GM19395 (cell line): ENCODE data around the gene LAPTM5.
"Not testable (repeated sequence)": the region's sequence is repeated elsewhere in the genome, so short reads cannot be mapped to it uniquely, and the experiment has no call there.

Source experiments
- ATAC-seq: cut with Tn5 transposase; IDR thresholded peaks from one replicate; pipeline ENCODE4 v1.9.1; 2021; ENCODE audit warnings: mild to moderate bottlenecking, moderate library complexity; ENCODE audit not compliant: unreplicated experiment

LAPTM5 gene

GRCh38 chr1:30700528-30701257, 56.9 kb downstream of the LAPTM5 start:
- no peak for ATAC-seq

GRCh38 chr1:30699762-30700161, 57.8 kb downstream of the LAPTM5 start:
- no peak for ATAC-seq

GRCh38 chr1:30698401-30698981, 59.1 kb downstream of the LAPTM5 start:
- no peak for ATAC-seq

GRCh38 chr1:30697571-30698376, 59.8 kb downstream of the LAPTM5 start:
- no peak for ATAC-seq

- ATAC-seq, result no peak
These were observed 60.7 kb downstream of the LAPTM5 start for GRCh38 chr1:30696831-30697230.

DNA sequence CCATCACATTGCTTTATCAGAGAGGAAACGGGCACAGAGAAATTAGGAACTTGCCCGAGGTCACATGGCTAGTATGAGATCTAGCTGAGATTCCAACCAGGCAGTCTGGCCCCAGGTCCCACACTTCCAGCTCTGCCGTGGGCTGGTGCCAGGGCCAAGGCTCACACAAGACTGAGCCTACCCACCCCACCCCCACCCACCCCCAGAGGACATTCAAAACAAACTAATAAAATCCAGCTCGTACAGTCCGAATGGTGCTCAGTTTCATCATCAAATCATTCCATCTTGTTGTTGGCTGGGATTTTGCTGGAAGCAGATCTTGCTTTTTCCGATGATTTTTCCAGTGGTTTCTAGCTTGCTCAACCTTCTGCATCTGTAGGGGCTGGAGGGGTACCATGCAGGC, 62.1 kb downstream of the LAPTM5 start:
- ATAC-seq, result no peak

- ATAC-seq, result no peak
These were observed 63.0 kb downstream of the LAPTM5 start for GRCh38 chr1:30694280-30695175.

GRCh38 chr1:30693822-30694221, 63.8 kb downstream of the LAPTM5 start:
- ATAC-seq, result no peak

DNA sequence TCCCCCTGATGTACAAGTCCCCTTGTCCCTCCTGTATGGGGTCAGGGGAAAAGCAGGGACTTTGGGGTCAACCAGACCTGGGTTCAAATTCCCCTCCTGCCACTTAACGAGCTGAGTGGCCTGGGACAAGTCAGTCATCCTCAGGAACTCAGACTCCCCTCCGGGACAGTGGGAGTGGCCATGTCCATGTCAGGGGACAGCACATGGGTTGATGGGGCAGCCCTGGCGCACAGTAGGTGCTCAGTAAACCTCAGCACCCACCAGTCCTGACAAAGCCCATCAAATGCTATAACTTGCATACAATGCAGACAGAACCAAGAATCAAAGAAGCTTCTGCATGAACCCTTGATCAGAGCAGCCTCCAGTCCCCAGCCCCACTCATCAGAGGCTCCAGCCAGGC, 64.2 kb downstream of the LAPTM5 start:
- ATAC-seq, result no peak

- no peak for ATAC-seq
These were observed 64.6 kb downstream of the LAPTM5 start for GRCh38 chr1:30692948-30693301.

DNA sequence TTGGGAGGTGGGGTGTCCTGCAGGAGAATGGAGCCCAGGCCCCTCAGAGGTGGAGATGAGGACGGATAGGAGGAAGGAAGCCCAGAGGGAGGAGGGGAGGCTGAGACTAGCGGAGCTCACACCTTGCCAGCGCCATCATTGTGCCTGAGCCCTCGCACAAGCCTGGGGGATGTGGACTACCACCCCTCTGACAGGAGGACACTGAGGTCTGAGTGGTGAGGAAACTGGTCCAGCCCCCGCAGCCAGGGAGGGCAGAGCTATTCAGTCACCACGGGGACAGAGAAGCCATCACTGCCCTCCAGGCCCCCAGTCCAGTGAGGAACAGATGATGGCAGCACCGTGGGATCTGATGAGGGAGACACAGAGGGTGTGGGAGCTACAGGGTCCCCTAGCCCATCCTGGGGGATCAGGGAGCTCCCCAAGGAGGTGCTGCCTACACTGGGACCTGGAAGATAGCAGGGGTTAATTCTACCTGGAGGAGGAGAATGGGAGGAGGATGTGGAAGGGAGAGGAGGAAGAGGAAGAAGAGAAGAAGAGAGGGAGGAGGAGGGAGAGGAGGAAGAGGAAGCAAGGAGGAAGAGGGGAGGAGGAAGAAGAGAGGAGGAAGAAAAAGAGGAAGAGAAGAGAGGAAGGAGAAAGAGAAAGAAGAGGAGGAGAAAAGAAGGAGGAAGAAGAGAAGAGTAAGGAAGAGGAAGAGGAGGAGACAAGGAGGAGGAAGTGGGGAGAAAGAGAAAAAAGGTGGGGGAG, 65.2 kb downstream of the LAPTM5 start:
- no peak for ATAC-seq

DNA sequence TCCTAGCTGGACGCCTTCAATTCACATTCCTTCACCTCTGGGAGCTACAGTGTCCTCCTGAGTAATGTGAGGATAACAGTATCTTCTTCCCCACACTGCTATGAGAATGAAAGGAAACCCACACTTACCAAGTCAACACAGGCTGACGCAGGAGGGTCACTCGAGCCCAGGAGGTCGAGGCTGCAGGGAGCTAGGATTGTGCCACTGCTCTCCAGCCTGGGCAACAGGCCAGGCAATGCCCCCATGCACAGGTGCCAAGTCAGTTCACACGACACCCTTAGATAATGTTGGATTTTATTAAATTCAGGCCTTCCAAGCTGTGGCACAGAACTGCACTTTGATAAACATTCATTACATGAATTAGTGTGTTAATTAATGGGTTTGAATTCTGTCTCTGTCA, 66.1 kb downstream of the LAPTM5 start:
- ATAC-seq, result no peak

GRCh38 chr1:30689901-30690645, 67.5 kb downstream of the LAPTM5 start:
- ATAC-seq, result no peak

DNA sequence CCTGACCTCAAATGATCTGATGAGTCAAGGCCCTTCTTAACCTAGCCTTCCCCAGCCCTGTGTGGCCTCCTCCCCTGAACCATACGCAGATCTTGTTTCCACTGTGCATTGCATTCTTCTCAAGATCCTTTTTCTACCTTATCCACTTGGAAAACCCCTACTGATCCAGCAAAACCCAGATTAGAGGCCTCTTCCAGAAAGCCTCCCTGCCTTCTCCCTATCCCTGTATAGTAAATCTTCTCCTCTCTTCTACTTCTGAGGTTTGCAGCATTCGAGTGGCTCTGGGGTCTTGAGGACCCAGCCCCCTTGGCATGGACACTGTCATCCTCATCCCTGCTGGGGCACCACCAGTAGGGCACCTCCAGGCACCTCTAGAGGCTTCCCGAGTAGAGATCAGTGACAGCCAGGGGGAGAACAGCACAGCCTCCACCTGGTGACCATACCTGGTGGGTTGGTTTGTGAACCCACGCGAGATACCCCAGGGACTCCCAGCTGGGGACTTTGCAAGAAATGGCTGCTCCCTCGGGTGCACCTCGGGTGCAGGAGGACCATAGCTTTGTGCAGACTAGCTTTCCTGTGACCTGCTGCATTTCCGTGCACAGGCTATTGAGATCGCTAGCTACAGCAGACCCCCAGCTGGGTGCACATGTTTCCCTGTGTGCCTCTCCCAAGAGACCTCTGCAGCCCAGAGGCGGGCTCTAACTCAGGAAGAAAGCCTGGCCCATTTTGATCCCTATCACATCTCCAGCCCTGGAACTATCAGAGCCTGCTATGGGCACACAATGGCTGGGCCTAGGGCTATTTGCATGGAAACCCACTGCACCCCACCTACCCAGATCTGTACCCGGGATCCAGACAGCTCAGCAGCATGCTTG, 68.4 kb downstream of the LAPTM5 start:
- ATAC-seq, result no peak

- not testable (repeated sequence) for ATAC-seq
These were observed 69.1 kb downstream of the LAPTM5 start for GRCh38 chr1:30688516-30688915.

- no peak for ATAC-seq
These were observed 69.7 kb downstream of the LAPTM5 start for GRCh38 chr1:30687886-30688285.

GRCh38 chr1:30686236-30686935, 71.2 kb downstream of the LAPTM5 start:
- no peak for ATAC-seq

GRCh38 chr1:30685796-30686165, 71.8 kb downstream of the LAPTM5 start:
- ATAC-seq, result no peak
